ENCODE results near the gene SCUBE1.

SCUBE1 gene

GRCh38 chr22:43209523-43209890 lies 133.7 kb downstream of the SCUBE1 start:
- DNase-seq, result no peak

GRCh38 chr22:43208703-43209522 lies 134.3 kb downstream of the SCUBE1 start:
- DNase-seq, result no peak

GRCh38 chr22:43207849-43208702 lies 135.1 kb downstream of the SCUBE1 start:
- DNase-seq, result no peak

- no peak for DNase-seq
Observed at GRCh38 chr22:43207386-43207785, 135.8 kb downstream of the SCUBE1 start.

- no peak for DNase-seq
Observed at GRCh38 chr22:43206509-43207161, 136.5 kb downstream of the SCUBE1 start.

GRCh38 chr22:43205748-43206508 lies 137.2 kb downstream of the SCUBE1 start:
- DNase-seq, result no peak

- DNase-seq, result no peak
Observed at GRCh38 chr22:43205261-43205691, 137.9 kb downstream of the SCUBE1 start.

GRCh38 chr22:43203471-43203981 lies 139.6 kb downstream of the SCUBE1 start:
- DNase-seq, result no peak

GRCh38 chr22:43202756-43203410 lies 140.3 kb downstream of the SCUBE1 start:
- DNase-seq, result no peak

- DNase-seq, result no peak
Observed at GRCh38 chr22:43202326-43202725, 140.8 kb downstream of the SCUBE1 start.

- no peak for DNase-seq
Observed at GRCh38 chr22:43201486-43202219, 141.5 kb downstream of the SCUBE1 start.

- DNase-seq, result no peak
Observed at GRCh38 chr22:43200555-43200954, 142.6 kb downstream of the SCUBE1 start.

- DNase-seq, result no peak
Observed at GRCh38 chr22:43200031-43200430, 143.1 kb downstream of the SCUBE1 start.

- no peak for DNase-seq
Observed at GRCh38 chr22:43199541-43199940, 143.6 kb downstream of the SCUBE1 start.

GRCh38 chr22:43198936-43199335 lies 144.2 kb downstream of the SCUBE1 start:
- DNase-seq, result no peak

- DNase-seq, result no peak
Observed at GRCh38 chr22:43198126-43198525, 145.0 kb downstream of the SCUBE1 start.

- DNase-seq, result no peak
Observed at GRCh38 chr22:43197271-43197941, 145.8 kb downstream of the SCUBE1 start.

GRCh38 chr22:43191831-43192230 lies 151.3 kb downstream of the SCUBE1 start:
- no peak for DNase-seq

GRCh38 chr22:43188829-43189545 lies 154.2 kb downstream of the SCUBE1 start:
- no peak for DNase-seq
